DOHH2 (cell line): ENCODE data around the gene ZNFX1.

Source experiments
- H3F3A ChIP-seq: fragments of 200-600 bp; sonication (generic), shearing (Covaris generic); 2 replicates; pipeline ENCODE4 v1.6.0; 2016; ENCODE audit warnings: antibody characterized with exemption, mild to moderate bottlenecking; ENCODE audit not compliant: control insufficient read depth, insufficient read depth
- H3K27ac ChIP-seq: fragments of 200-600 bp; sonication (generic); 2 replicates; pipeline ENCODE4 v1.5.1; 2014; ENCODE audit warnings: low read depth, mild to moderate bottlenecking, low read length, moderate library complexity
- H3K27me3 ChIP-seq: fragments of 200-600 bp; sonication (generic); 2 replicates; pipeline ENCODE4 v1.6.1; 2014; ENCODE audit warnings: mild to moderate bottlenecking, low read length, mixed read lengths; ENCODE audit not compliant: control insufficient read depth
- H3K36me3 ChIP-seq: fragments of 200-600 bp; sonication (generic); 2 replicates; pipeline ENCODE4 v1.6.1; 2014; ENCODE audit warnings: mild to moderate bottlenecking, low read length, moderate library complexity, mixed read lengths; ENCODE audit not compliant: control insufficient read depth
- H3K4me1 ChIP-seq: fragments of 200-600 bp; sonication (generic); 2 replicates; pipeline ENCODE4 v1.6.1; 2014; ENCODE audit warnings: mild to moderate bottlenecking, low read length, mixed read lengths; ENCODE audit not compliant: control insufficient read depth
- H3K4me2 ChIP-seq: fragments of 200-600 bp; sonication (generic); 2 replicates; pipeline ENCODE4 v1.6.0; 2014; ENCODE audit warnings: mild to moderate bottlenecking, low read length, moderate library complexity
- H3K4me3 ChIP-seq: fragments of 200-600 bp; sonication (generic); 2 replicates; pipeline ENCODE4 v1.5.1; 2014; ENCODE audit warnings: mild to moderate bottlenecking, low read length, mixed read lengths
- H3K79me2 ChIP-seq: fragments of 200-600 bp; sonication (generic); 2 replicates; pipeline ENCODE4 v1.6.1; 2014; ENCODE audit warnings: mild to moderate bottlenecking, low read length, mixed read lengths; ENCODE audit not compliant: control insufficient read depth
- H3K9me2 ChIP-seq: fragments of 200-600 bp; sonication (generic); replicated peaks from 2 replicates; pipeline ENCODE4 v1.6.1; 2014; ENCODE audit warnings: mild to moderate bottlenecking, low read length, mixed read lengths; ENCODE audit not compliant: control insufficient read depth
- H3K9me3 ChIP-seq: fragments of 200-600 bp; sonication (generic); 2 replicates; pipeline ENCODE4 v1.6.1; 2014; ENCODE audit warnings: antibody characterized with exemption, low read length, mixed read lengths; ENCODE audit not compliant: control insufficient read depth, insufficient read depth
- H4K20me1 ChIP-seq: fragments of 200-600 bp; sonication (generic); 2 replicates; pipeline ENCODE4 v1.6.0; 2014; ENCODE audit warnings: low read depth, mild to moderate bottlenecking, antibody characterized with exemption, low read length, moderate library complexity; ENCODE audit not compliant: control insufficient read depth, insufficient read depth
- CTCF ChIP-seq: fragments of 200-600 bp; sonication (generic); IDR thresholded peaks from one replicate; pipeline ENCODE4 v1.5.1; 2014; ENCODE audit warnings: antibody characterized with exemption, mild to moderate bottlenecking, low read depth, low read length; ENCODE audit not compliant: poor library complexity, severe bottlenecking
- EZH2phosphoT487 ChIP-seq: fragments of 200-600 bp; sonication (generic); IDR thresholded peaks from 2 replicates; pipeline ENCODE4 v1.6.1; 2017; ENCODE audit warnings: borderline replicate concordance, mild to moderate bottlenecking, antibody characterized with exemption, low read length, moderate library complexity, mixed read lengths

ZNFX1 gene

GRCh38 chr20:49245921-49246740 lies 31.7 kb downstream of the ZNFX1 start:
- H4K20me1 ChIP-seq = peaks cover 4% of the 10 kb centered on the region; the same call in 1 of the 2 replicates
- H3K79me2 ChIP-seq = no peaks in the 10 kb centered on the region
- H3K9me3 ChIP-seq = no peaks in the 10 kb centered on the region
- H3K36me3 ChIP-seq = peaks cover 87% of the 10 kb centered on the region
- no peaks in the 10 kb centered on the region for H3K9me2 ChIP-seq
- no peak overlapping the region for H3K4me2 ChIP-seq
- H3K4me3 ChIP-seq = no peak overlapping the region
- H3K27ac ChIP-seq = no peak overlapping the region
- TF ChIP-seq CTCF = peak; percentile 79
- TF ChIP-seq EZH2phosphoT487 = no peak
- H3F3A ChIP-seq = peaks cover 4% of the 10 kb centered on the region; the same call in 1 of the 2 replicates
- no peaks in the 10 kb centered on the region for H3K4me1 ChIP-seq
- H3K27me3 ChIP-seq = no peaks in the 10 kb centered on the region

GRCh38 chr20:49237531-49237930 lies 40.3 kb downstream of the ZNFX1 start:
- Histone ChIP-seq H3K4me2 (no peak overlapping the region), H3K9me2 (no peaks in the 10 kb centered on the region), H3K36me3 (peaks cover 77% of the 10 kb centered on the region), H3K4me1 (no peaks in the 10 kb centered on the region), H3K27ac (no peak overlapping the region), H3K79me2 (no peaks in the 10 kb centered on the region), H3F3A (peaks cover 3% of the 10 kb centered on the region; the same call in 1 of the 2 replicates), H3K4me3 (no peak overlapping the region), H3K27me3 (no peaks in the 10 kb centered on the region), H3K9me3 (no peaks in the 10 kb centered on the region), H4K20me1 (no peaks in the 10 kb centered on the region)
- TF ChIP-seq CTCF (no peak), EZH2phosphoT487 (no peak)

- H4K20me1 ChIP-seq = no peaks in the 10 kb centered on the region
- H3K36me3 ChIP-seq = peaks cover 68% of the 10 kb centered on the region
- no peak for TF ChIP-seq EZH2phosphoT487
- TF ChIP-seq CTCF = no peak
Measured at GRCh38 chr20:49236301-49236700, 41.6 kb downstream of the ZNFX1 start.

More at GRCh38 chr20:49236301-49236700, 41.6 kb downstream of the ZNFX1 start:
- no peak overlapping the region for H3K27ac ChIP-seq
- H3K4me3 ChIP-seq = no peak overlapping the region
- peaks cover 3% of the 10 kb centered on the region; the same call in 1 of the 2 replicates for H3F3A ChIP-seq
- no peaks in the 10 kb centered on the region for H3K27me3 ChIP-seq
- H3K9me3 ChIP-seq = no peaks in the 10 kb centered on the region
- no peaks in the 10 kb centered on the region for H3K4me1 ChIP-seq
- H3K79me2 ChIP-seq = no peaks in the 10 kb centered on the region
- no peak overlapping the region for H3K4me2 ChIP-seq
- H3K9me2 ChIP-seq = no peaks in the 10 kb centered on the region
